Central memory CD8-positive, alpha-beta T cell (primary cell): ENCODE measurements around the gene TMEM168.
"Not testable (repeated sequence)": the region's sequence is repeated elsewhere in the genome, so short reads cannot be mapped to it uniquely, and the experiment has no call there.

Experiments
- ATAC-seq: fragments of 150-1000 bp; cut with Tn5 transposase; replicated peaks from 2 replicates; pipeline ENCODE4 v1.10.0; 2022; ENCODE audit warnings: mild to moderate bottlenecking, moderate FRiP score, moderate number of reproducible peaks; ENCODE audit not compliant: poor library complexity, severe bottlenecking; ENCODE audit errors: extremely low read depth
- DNase-seq, 2 donors: peaks; one replicate each; pipeline ENCODE4 v3.0.0; 2021; ENCODE audit warnings: low spot score in 2 of 2
- H3K27ac Mint-ChIP-seq: one replicate; pipeline ENCODE4 v1.8.0; 2022; ENCODE audit warnings: low read depth, mild to moderate bottlenecking, moderate library complexity, mixed read lengths
- H3K27me3 Mint-ChIP-seq: one replicate; pipeline ENCODE4 v1.8.0; 2022; ENCODE audit warnings: mixed read lengths
- H3K36me3 Mint-ChIP-seq: one replicate; pipeline ENCODE4 v1.8.0; 2022; ENCODE audit warnings: mild to moderate bottlenecking, moderate library complexity, mixed read lengths; ENCODE audit not compliant: insufficient read depth
- H3K4me1 Mint-ChIP-seq: one replicate; pipeline ENCODE4 v1.8.0; 2022; ENCODE audit warnings: mixed read lengths
- H3K4me3 Mint-ChIP-seq: one replicate; pipeline ENCODE4 v1.8.0; 2022; ENCODE audit warnings: mild to moderate bottlenecking, moderate library complexity, mixed read lengths
- H3K9me3 Mint-ChIP-seq: one replicate; pipeline ENCODE4 v1.8.0; 2022; ENCODE audit warnings: mixed read lengths

The TMEM168 gene

DNA sequence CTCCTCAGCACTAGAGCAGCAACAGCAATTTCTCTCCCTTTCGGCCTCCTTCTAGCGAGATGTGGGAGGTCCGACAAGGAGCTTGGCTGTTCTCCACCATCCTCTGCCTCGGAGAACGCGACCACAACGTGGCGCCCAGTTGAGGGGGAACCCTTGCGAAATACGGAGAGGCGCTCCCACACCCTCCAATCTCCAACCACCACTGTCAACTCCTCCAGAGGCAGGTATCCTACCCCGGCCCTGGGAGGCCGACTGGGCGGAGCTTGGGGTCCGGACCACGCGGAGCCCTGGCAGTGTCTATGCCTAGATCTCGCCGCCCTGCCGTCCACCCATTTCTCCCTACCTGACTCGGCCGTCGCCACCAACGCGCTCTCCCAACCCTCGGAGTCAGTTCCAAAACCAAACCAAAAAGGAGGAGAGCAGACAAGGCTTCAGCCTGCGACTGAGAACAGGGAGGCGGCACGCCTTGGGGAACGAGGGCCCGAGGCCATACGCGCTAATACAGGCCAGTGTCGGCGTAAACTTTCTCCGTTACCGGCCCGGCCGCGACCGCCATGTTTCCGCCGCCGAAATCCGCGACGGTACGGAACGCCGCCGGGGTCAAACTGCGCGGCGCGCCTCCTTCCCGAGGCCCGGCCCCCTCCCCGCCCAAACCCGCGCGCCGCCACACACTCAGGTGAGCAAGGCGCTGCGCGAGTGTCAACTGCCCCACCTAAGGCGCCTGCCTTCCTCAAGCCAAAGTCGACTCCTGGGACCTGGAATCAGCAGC lies at the start of gene TMEM168:
TSS of gene TMEM168 (minus strand) at position 577 of the 769 bp plus-strand sequence. CDS start 5,568 bp downstream, outside the sequence.
- H3K36me3 Mint-ChIP-seq, result peaks cover 22% of the 10 kb centered on the region
- ATAC-seq (peak; percentile 81), DNase-seq (peak; percentile 75 to 82)
- H3K4me1 Mint-ChIP-seq, result peaks cover 36% of the 10 kb centered on the region
- H3K9me3 Mint-ChIP-seq, result no peaks in the 10 kb centered on the region
- no peaks in the 10 kb centered on the region for H3K27me3 Mint-ChIP-seq
- H3K27ac Mint-ChIP-seq, result peak within 1 kb of the TSS; percentile 83
- peak within 1 kb of the TSS; percentile 83 for H3K4me3 Mint-ChIP-seq

GRCh38 chr7:112835928-112836327 lies 45.7 kb upstream of the TMEM168 start:
- DNase-seq, H3K27me3 Mint-ChIP-seq, H3K27ac Mint-ChIP-seq, H3K36me3 Mint-ChIP-seq, H3K4me3 Mint-ChIP-seq, H3K9me3 Mint-ChIP-seq, H3K4me1 Mint-ChIP-seq, ATAC-seq: not testable (repeated sequence)

- Mint-ChIP-seq H3K27me3 (no peaks in the 10 kb centered on the region), H3K36me3 (peaks cover 16% of the 10 kb centered on the region), H3K4me3 (no peak overlapping the region)
These were observed 42.9 kb upstream of the TMEM168 start for GRCh38 chr7:112833082-112833481.

DNA sequence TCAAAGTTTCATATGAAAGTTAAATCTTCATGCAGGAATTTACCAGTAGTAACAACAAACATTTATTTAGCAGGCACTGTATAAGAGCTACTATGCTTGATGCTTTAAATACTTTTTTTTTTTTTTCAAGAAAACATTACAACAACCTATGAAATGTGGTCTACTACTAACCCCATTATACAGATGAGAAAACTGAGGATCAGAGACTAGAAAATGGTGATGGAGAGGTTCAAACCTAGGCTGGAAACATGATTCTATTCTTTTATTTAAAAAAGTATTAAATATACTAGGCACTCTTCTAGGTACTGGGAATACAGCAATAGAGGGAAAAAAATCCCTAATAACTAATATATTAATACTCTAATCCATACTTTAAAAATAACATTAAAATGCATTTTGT lies 40.6 kb upstream of the TMEM168 start:
- Mint-ChIP-seq H3K4me3 (no peak overlapping the region), H3K9me3 (peaks cover 9% of the 10 kb centered on the region), H3K27ac (no peak overlapping the region), H3K27me3 (no peaks in the 10 kb centered on the region), H3K4me1 (no peaks in the 10 kb centered on the region), H3K36me3 (peaks cover 14% of the 10 kb centered on the region)
- ATAC-seq, result no peak
- no peak for DNase-seq

More at GRCh38 chr7:112833082-112833481, 42.9 kb upstream of the TMEM168 start:
- no peaks in the 10 kb centered on the region for H3K4me1 Mint-ChIP-seq
- H3K9me3 Mint-ChIP-seq, result peaks cover 9% of the 10 kb centered on the region
- ATAC-seq (no peak), DNase-seq (no peak)
- H3K27ac Mint-ChIP-seq, result no peak overlapping the region

GRCh38 chr7:112828696-112829095 lies 38.5 kb upstream of the TMEM168 start:
- peaks cover 14% of the 10 kb centered on the region for H3K36me3 Mint-ChIP-seq

GRCh38 chr7:112821345-112821744 lies 31.2 kb upstream of the TMEM168 start:
- ATAC-seq (no peak), DNase-seq (no peak)
- H3K9me3 Mint-ChIP-seq, result peaks cover 5% of the 10 kb centered on the region
- no peaks in the 10 kb centered on the region for H3K27me3 Mint-ChIP-seq
- H3K4me1 Mint-ChIP-seq, result no peaks in the 10 kb centered on the region
- no peak overlapping the region for H3K4me3 Mint-ChIP-seq
- no peak overlapping the region for H3K27ac Mint-ChIP-seq
- H3K36me3 Mint-ChIP-seq, result peaks cover 4% of the 10 kb centered on the region

More at GRCh38 chr7:112828696-112829095, 38.5 kb upstream of the TMEM168 start:
- Mint-ChIP-seq H3K4me1 (no peaks in the 10 kb centered on the region), H3K27me3 (no peaks in the 10 kb centered on the region), H3K27ac (no peak overlapping the region), H3K9me3 (peaks cover 9% of the 10 kb centered on the region), H3K4me3 (no peak overlapping the region)
- DNase-seq (no peak), ATAC-seq (no peak)

DNA sequence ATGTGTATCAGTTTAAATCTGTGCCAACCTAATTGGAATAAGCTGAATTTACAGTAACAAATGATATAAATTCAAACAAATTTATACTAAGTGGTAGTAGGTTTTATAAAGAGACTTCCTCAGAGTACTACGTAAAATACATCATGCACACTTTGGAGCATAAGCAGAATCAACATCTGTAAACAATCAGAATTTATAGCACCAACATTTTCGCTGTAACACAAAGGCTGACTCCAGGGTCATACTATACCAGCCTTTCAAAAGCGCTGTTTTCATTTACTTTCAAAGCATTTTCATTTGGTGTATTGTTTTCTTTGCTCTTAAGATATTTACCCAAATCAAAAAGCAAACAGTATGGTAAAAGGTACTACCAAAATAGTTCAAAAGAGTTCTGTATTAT lies 29.3 kb upstream of the TMEM168 start:
- no peak for DNase-seq
- Mint-ChIP-seq H3K36me3 (peaks cover 4% of the 10 kb centered on the region), H3K27ac (no peak overlapping the region), H3K4me1 (no peaks in the 10 kb centered on the region), H3K27me3 (no peaks in the 10 kb centered on the region), H3K9me3 (peaks cover 9% of the 10 kb centered on the region), H3K4me3 (no peak overlapping the region)
- ATAC-seq, result no peak

GRCh38 chr7:112806156-112806555 lies 16.0 kb upstream of the TMEM168 start:
- no peaks in the 10 kb centered on the region for H3K36me3 Mint-ChIP-seq
- ATAC-seq, result no peak

GRCh38 chr7:112802406-112802805 lies 12.2 kb upstream of the TMEM168 start:
- no peaks in the 10 kb centered on the region for H3K27me3 Mint-ChIP-seq
- DNase-seq (no peak), ATAC-seq (no peak)
- no peak overlapping the region for H3K27ac Mint-ChIP-seq
- no peaks in the 10 kb centered on the region for H3K9me3 Mint-ChIP-seq
- H3K4me3 Mint-ChIP-seq, result no peak overlapping the region
- no peaks in the 10 kb centered on the region for H3K4me1 Mint-ChIP-seq
- H3K36me3 Mint-ChIP-seq, result no peaks in the 10 kb centered on the region

More at GRCh38 chr7:112806156-112806555, 16.0 kb upstream of the TMEM168 start:
- Mint-ChIP-seq H3K27ac (no peak overlapping the region), H3K9me3 (peaks cover 3% of the 10 kb centered on the region), H3K27me3 (no peaks in the 10 kb centered on the region), H3K4me3 (no peak overlapping the region), H3K4me1 (no peaks in the 10 kb centered on the region)
- DNase-seq, result no peak

- Mint-ChIP-seq H3K27ac (no peak overlapping the region), H3K4me1 (no peaks in the 10 kb centered on the region), H3K9me3 (no peaks in the 10 kb centered on the region), H3K27me3 (no peaks in the 10 kb centered on the region), H3K36me3 (no peaks in the 10 kb centered on the region), H3K4me3 (no peak overlapping the region)
- DNase-seq, result no peak
- ATAC-seq, result no peak
These were observed 10.3 kb upstream of the TMEM168 start for GRCh38 chr7:112800486-112800885.

DNA sequence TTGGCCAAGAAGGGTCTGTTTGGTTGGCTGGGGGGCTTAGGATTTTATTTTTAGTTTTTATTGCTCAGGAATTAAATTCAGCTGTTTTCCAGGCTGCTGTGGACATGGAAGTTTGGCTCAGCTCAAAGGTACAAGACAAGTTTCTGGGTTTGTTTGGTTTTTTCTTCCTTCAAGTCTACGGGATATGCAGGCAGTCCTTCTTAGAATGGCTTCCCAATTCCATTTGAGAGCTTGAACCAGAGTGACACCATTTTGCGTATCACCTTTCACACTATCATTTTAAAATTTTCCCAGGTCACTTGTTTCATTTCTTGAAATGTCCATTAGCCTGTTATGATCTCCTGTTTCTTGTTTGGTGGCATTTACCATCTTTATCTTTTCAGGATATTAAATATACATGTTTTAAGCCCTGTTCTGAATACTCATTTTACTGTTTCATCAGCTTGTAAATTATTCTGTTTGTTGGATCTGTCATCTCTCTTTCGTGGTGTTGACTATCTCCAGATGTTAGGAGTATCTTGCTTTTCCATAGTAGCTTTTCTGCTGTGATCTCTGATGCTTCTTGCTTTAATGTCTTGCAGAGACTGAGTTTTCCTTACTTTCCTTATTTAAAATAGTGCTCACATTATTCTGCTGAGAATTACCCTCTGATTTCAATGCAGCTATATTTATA lies 9.4 kb upstream of the TMEM168 start:
- H3K27me3 Mint-ChIP-seq, result no peaks in the 10 kb centered on the region
- no peaks in the 10 kb centered on the region for H3K36me3 Mint-ChIP-seq
- H3K4me3 Mint-ChIP-seq, result no peak overlapping the region
- no peaks in the 10 kb centered on the region for H3K4me1 Mint-ChIP-seq
- ATAC-seq (no peak), DNase-seq (no peak)
- H3K9me3 Mint-ChIP-seq, result no peaks in the 10 kb centered on the region
- no peak overlapping the region for H3K27ac Mint-ChIP-seq

DNA sequence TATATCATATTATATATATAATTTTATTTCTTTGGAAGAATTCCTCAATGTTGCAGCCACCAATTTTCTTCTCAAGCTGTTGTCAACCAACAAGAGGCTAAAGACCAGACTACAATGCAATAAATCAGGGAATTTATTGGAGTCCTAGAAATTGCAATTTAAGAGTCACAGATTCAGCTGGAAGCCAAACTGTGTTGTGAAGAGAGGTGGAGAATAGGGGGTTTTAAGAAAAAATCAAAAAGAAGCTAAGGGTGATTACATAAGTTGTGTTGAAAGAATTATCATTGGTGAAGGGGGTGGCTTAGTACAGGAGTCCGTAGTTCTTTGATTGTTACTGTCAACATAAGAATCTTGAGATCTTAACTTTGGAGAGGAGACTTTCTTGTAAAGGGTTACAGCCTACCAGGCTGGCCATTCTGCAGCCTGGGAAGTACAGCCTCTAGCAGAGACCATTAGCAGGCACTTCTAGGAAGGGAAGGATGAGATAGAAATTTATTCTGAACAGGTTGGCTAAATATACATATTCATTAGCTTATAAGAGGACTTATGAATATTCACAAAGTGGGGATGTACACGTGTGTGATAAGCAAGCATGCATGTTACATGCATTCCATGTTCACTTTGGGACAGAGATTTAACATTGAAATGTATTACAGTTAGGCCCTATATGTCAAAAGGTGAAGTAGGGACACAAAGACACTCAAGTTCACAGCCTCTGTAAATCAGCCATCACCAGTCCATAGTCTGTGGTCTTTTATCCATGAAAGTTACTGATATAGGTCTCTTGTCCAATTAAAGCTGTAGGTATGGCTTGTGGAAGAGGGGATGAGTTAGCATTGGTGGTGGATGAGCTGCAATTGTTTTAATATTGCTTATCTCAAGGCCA lies 8.3 kb upstream of the TMEM168 start:
- ATAC-seq (no peak), DNase-seq (no peak)
- no peak overlapping the region for H3K27ac Mint-ChIP-seq
- H3K4me3 Mint-ChIP-seq, result no peak overlapping the region
- no peaks in the 10 kb centered on the region for H3K4me1 Mint-ChIP-seq
- H3K27me3 Mint-ChIP-seq, result no peaks in the 10 kb centered on the region
- H3K36me3 Mint-ChIP-seq, result no peaks in the 10 kb centered on the region
- H3K9me3 Mint-ChIP-seq, result no peaks in the 10 kb centered on the region
